NCI-H2196 treated with DMSO at 0.1 percent for 48 hours (cell line): ENCODE measurements around the gene TAF4.
"Not testable (repeated sequence)": the region's sequence is repeated elsewhere in the genome, so short reads cannot be mapped to it uniquely, and the experiment has no call there.

Experiments
- DNase-seq: peaks from one replicate; lab custom pipeline; 2025; ENCODE audit not compliant: unreplicated experiment; lab: John Stamatoyannopoulos, UW

TAF4 gene

GRCh38 chr20:62079166-62079565 lies 13.5 kb upstream of the TAF4 start:
- no peak for DNase-seq

GRCh38 chr20:62073323-62073722 lies 7.6 kb upstream of the TAF4 start:
- DNase-seq = no peak

GRCh38 chr20:62071669-62072430 lies 6.2 kb upstream of the TAF4 start:
- DNase-seq = not testable (repeated sequence)

GRCh38 chr20:62069741-62070216 lies 4.1 kb upstream of the TAF4 start:
- DNase-seq = no peak

- DNase-seq = no peak
Measured at GRCh38 chr20:62068997-62069396, 3.3 kb upstream of the TAF4 start.

- no peak for DNase-seq
Measured at GRCh38 chr20:62067547-62068260, 2.0 kb upstream of the TAF4 start.

GRCh38 chr20:62066983-62067433 lies 1.3 kb upstream of the TAF4 start:
- DNase-seq = no peak

GRCh38 chr20:62066339-62066982 lies 780 bp upstream of the TAF4 start:
- no peak for DNase-seq

- no peak for DNase-seq
Measured at GRCh38 chr20:62064770-62065673, 659 bp downstream of the TAF4 start.

- no peak for DNase-seq
Measured at GRCh38 chr20:62063981-62064769, 1.5 kb downstream of the TAF4 start.

GRCh38 chr20:62063315-62063980 lies 2.2 kb downstream of the TAF4 start:
- no peak for DNase-seq

GRCh38 chr20:62062661-62063314 lies 2.9 kb downstream of the TAF4 start:
- no peak for DNase-seq

- DNase-seq = no peak
Measured at GRCh38 chr20:62061851-62062423, 3.7 kb downstream of the TAF4 start.

GRCh38 chr20:62060631-62061541 lies 4.8 kb downstream of the TAF4 start:
- DNase-seq = no peak

- no peak for DNase-seq
Measured at GRCh38 chr20:62059920-62060630, 5.6 kb downstream of the TAF4 start.

- DNase-seq = no peak
Measured at GRCh38 chr20:62059401-62059800, 6.3 kb downstream of the TAF4 start.

- no peak for DNase-seq
Measured at GRCh38 chr20:62058941-62059340, 6.7 kb downstream of the TAF4 start.
